ENCODE data around the gene INPP4B.
"Not testable (repeated sequence)": the region's sequence is repeated elsewhere in the genome, so short reads cannot be mapped to it uniquely, and the experiment has no call there.

The INPP4B gene

DNA sequence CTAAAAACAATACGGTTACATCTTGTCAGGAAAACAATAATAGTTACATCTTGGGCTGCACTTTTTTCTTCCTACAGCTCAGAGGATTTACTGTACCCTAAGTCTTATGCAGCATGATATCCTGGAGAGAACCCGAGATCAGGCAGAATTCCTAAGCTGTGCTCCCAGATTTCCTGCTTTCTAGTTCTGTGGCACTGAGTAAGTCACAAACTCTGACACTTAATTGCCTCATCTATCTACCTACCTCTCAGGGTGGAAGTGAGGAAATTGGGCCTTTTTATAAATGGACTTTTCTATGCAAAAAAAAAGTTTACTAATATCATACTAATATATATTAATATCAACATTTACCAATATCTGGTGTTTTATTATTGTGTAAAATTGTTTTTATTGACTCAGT is 438.5 kb downstream of the INPP4B start:
- no peak for DNase-seq (ENCODE audit: low read depth)

DNA sequence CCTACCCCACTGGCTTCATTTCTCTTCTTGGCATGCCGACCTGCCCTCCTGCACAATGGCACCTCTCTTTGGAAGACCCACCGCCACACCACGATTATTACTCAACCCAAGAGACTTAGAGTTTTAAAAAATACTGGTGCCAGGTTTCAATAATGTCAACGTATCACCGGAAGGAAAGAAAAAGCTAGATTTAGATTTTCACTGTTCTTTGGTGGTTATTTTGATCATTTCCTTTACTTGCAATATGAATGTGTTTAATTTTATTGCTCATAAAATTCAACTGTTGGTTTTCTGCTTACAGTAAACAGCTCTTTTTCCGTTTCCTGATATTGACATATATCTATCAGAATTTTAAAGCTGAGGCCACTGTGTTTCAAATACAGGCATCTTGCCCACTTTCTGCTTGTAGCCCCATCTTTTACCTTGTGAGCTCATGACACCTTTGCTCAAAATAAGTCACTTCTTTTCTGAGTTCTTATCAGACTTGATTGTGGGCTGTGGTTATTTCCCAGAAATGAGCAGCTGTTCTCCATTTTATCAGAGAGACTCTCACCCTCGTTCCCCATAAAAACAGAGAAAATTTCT is 439.1 kb downstream of the INPP4B start:
- no peak for DNase-seq (ENCODE audit: low read depth)

DNA sequence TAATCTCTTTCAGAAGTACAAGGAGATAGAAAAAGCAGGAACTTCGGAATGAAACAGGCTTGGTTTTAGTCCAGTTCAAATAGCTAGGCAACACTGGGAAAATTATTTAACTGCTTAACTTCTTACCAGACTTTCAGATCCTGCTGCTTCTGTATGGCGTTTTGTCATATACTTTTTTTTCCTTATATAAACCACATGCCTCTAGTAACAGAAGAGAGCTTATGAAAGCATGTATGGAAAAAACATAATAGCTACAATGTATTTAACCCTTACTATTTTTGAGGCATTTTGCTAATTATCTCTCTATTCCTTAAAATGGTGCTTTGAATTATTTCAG is 439.6 kb downstream of the INPP4B start:
- DNase-seq (ENCODE audit: low read depth) = no peak

DNA sequence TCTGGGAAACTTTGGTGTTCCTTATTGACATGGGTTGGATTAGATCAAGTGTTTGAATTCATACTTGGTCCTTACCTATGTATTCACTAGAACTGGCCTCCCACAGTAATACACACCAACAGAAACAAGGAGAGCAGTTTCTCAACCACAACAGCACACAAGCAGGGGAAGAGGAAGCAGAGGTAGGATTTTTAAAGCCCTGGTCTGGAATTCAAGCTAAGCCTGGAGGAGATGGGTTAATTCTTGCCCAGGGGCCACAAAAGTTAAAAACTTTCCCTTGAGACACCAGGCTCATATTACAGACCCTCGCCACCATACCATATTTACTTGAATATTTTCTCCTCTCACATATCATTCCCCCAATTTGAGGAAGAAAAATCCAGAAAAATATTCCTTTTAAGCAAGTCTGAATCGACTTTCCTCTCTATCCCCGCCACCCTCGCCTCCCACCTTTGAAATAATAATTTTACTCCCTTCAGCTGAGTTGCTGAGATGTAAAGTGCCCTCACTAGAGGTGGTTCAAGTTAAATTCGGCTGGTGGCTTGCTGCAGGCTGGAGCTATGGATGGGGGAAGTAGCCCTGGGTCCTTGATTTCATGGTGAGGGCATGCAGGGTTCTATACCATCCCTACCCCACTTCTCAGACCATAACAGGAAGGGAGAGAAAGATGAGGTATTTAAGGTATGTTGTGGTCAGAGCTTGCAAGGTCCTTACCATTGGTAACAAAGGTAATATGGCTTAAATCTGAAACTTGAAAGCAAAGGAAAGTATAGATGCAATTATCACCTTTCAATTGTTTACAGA is 440.2 kb downstream of the INPP4B start:
- no peak for DNase-seq (ENCODE audit: low read depth)

DNA sequence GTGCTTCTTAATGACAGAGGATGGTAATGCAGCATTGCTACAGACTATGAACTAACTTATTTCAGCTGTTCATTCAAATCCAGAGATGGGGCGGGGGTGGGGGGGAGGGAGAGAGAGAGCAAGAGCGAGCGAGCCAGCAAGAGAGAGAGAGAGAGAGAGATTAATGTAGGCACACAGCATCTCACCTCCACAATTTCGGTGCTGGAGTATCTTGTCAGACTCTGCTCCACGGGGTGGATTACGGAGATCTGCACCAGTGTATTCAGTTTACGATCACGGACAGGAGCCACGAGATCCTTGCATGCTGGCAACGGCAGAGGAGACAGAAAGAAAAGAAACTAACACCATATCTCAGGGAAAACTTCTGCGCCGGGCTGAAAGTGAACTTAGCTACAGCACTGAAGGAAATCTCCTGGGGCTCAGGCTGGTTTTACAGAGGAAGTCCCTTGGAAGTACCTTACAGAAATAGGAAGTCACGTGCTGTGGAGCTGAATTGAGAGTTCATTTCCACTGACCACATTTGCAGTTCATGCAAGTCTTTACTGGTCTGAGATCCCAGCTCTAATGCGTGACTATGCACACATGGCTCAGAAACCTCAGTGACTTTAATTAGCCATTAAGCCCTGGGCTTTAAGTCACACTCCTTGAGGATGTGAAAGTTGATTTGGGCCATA is 440.9 kb downstream of the INPP4B start:
- DNase-seq (ENCODE audit: low read depth) = no peak

DNA sequence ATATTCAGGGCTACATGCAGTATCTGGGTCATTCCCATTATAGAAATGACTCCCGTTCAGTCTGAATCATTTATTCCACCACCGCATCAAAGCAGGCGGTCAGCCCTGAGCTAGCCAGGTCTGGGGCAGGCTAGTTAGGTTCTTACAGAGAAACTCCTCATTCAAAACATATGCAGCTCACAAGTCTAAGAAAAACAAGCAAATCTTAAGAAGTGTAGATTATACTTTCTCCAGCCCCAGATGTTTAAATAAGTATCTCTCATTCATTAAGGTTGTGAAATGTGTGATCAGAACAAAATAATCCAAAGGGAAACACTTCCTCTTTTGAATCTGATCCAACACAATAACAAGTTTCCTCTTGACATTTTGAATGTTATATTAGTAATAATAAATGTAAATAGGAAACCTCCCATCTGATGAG is 441.9 kb downstream of the INPP4B start:
- DNase-seq (ENCODE audit: low read depth) = no peak

DNA sequence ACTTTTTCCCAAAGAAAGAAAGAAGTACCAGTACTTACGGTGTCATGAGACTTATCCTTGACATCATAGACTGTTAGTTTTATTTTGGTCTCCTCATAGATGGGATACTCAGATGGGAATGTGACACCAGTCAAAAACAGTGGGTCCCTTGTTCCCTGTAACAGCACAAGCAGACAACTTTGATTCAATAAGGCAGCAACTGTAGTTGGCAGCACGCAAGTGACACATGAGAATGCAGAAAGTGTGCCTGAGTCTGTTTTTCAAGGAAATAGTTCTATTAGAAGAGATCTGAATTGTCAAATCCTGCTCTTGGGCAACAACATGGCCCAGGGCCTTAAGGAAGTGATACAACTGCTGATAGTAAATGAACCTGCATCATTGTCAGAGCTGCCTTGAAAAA is 443.2 kb downstream of the INPP4B start:
- no peak for DNase-seq (ENCODE audit: low read depth)

DNA sequence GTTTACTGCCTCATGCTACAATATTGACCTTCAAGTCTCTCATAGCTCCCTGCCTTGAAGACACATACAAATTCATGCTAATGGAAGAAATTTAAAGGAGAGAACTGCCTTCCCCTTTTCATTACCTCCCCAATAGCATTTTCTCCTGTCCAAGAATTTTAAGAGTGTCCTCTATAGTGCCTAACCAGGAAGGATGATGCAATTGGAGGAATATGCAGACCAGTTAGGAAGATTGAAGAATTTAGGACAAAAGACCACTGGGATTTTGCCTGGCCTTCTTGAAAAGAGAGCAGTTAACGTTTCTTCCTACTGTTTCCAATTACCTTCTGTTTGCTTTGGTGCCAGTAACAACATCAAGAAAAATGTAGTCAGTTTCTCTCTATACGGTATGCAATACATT is 443.9 kb downstream of the INPP4B start:
- no peak for DNase-seq (ENCODE audit: low read depth)

DNA sequence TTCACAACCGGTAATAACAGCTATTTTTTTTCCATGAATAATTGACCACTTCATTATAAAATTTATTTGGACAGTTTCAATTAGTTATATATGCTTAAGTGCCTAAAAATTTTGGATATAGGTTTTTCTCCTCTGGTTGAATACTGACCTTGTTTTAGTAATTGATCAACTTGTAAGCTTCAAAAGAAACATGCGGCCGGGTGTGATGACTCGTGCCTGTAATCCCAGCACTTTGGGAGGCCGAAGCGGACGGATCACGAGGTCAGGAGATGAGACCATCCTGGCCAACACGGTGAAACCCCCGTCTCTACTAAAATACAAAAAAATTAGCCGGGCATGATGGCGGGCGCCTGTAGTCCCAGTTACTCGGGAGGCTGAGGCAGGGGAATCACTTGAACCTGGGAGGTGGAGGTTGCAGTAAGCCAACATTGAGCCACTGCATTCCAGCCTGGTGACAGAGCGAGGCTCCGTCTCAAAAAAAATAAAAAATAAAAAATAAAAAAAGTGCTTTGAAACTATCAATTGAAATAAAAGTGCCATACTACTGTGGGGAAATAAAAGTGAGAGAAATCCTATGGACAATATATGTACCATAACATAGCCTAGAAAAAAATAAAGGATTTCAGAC is 448.6 kb downstream of the INPP4B start:
- not testable (repeated sequence) for DNase-seq (ENCODE audit: low read depth)

DNA sequence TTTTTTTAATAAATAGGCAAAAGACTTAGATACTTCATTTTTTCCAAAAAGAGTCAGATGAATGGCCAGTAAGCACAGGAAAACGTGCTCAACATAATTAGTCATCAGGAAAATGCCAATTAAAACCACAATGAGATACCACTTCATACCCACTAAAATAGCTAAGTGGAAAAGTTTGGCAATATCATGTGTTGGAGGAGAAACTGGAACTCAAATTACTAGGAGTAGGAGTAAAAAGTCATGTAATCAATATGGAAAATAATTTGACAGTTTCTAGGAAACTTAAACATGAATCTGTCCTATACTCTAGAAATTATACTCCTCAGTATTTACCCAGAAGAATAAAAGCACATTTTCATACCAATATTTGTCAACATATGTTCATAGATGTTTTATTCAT is 449.8 kb downstream of the INPP4B start:
- DNase-seq (ENCODE audit: low read depth) = no peak

DNA sequence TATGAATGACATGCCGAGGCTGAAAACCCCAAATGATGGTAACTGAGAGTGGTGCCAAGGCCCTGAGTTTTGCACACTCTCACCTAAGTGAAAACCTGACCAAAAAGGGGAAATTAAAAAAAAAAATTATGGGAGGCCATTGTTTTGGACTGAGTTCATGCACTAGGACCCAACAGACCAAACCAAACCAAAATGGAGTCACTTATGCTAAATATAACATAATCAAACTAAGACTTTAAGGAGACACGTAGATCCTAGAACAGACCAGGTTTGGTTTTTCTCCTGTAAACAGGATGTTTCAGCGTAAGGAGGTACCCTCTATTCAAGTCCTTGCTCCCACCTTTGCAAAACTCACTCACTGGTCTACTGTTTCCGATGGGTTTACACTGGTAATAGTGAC is 453.0 kb downstream of the INPP4B start:
- DNase-seq (ENCODE audit: low read depth) = no peak

DNA sequence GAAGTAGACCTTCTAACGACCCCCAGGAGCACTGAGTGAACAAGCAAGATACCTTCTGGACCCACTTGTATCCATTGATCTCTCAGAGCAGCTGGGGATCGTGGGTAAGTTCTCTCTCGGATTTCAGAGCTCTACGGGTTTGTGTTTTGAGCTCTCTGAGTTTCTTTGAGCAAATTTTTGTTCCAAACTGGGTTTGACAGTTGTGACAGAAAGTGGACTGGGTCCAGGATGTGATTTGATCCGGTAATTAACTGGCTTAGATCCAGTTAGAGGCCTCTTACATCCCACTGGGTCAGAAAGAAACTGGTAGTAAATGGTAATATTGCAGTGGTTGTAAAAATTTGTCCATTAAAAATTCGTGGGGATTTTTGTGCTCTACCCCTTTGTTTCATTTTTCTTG is 459.2 kb downstream of the INPP4B start:
- no peak for DNase-seq (ENCODE audit: low read depth)

DNA sequence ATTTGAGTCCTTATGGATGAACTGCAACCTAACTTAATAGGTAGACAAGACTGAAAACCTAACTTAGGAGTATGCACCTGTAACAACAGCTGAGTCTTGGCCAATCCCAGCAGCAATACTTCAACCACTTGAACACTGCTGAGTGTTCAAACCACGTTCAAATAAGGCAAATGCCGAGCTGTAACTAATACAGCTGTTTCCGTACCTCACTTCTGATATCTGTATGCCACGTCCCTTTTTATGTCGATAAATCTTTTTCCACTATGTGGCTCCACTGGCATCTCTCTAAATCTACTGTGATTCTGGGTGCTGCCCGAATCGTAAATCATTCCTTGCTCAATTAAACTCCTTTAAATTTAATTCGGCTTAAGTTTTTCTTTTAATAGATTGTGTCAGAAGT is 459.7 kb downstream of the INPP4B start:
- no peak for DNase-seq (ENCODE audit: low read depth)

DNA sequence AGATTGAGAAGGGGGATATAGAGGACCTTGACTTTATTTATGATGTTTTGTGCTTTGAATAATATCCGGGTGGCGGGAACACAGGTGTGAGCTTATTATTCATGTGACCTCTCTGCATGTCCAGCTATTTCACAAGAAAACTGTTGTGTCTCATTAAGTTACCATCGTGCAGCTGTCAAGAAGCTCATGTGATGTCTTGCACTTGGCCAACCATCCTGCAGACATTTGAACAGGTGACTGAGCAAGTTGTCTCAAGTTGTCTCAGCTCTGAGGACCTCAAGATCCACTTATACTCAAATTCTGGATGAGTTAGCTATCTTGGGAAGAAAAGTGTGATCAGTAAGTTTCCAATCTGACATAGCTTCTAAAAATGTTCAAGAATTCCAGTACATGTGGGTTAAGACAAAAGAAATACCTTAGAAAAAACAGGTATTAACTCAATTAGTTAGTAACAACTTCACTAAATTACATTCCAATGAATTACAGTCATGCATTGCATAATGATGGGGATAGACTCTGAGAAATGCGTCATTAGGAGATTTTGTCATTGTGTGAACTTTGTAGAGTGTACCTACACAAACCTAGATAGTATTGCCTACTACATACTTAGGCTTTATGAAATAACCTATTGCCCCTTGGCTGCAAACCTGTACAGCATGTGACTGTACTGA is 462.2 kb downstream of the INPP4B start:
- no peak for DNase-seq (ENCODE audit: low read depth)

DNA sequence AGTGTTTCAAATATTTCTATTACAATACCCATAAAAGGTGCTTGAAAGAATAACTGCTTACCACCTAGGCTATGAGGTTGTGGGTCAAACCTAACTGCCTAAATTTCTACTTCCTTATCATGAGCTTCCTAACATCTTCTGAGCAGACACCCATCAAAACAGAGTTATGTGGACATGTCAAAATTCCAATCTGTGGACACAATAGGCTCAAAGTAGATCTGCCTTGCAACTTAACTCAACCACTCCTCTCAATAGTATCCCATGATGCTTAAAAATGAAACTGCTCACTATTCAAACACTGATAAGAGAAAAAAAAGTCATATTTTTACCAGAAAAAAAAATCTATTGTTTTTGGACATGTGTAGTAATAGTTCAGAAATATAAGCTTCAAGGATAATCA is 462.7 kb downstream of the INPP4B start:
- DNase-seq (ENCODE audit: low read depth) = no peak

DNA sequence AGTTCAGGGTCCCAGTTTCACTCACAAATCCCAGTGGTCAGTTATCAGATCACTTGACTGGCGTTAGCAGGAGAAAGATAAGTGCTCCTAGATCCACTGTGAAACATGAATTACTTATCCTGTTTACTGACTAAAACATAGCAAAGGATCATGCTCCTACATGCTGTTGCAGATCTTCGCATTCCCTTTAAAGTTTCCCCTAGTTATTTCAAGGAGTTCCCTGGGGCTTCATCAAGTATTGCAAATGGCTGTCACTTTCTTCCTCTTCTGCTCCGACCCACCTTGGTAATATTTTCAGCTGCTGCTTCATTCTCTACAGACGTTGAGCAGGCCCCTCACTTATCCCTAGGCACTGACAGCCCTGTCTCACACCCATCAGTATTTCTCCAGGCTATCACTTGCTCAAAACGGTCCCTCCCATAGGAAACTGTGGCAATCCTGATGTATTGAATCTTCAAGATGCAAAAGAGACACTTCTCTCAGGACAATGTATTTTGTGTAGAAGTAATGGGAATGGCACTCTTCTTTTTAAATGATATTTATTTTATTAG is 466.0 kb downstream of the INPP4B start:
- no peak for DNase-seq (ENCODE audit: low read depth)

DNA sequence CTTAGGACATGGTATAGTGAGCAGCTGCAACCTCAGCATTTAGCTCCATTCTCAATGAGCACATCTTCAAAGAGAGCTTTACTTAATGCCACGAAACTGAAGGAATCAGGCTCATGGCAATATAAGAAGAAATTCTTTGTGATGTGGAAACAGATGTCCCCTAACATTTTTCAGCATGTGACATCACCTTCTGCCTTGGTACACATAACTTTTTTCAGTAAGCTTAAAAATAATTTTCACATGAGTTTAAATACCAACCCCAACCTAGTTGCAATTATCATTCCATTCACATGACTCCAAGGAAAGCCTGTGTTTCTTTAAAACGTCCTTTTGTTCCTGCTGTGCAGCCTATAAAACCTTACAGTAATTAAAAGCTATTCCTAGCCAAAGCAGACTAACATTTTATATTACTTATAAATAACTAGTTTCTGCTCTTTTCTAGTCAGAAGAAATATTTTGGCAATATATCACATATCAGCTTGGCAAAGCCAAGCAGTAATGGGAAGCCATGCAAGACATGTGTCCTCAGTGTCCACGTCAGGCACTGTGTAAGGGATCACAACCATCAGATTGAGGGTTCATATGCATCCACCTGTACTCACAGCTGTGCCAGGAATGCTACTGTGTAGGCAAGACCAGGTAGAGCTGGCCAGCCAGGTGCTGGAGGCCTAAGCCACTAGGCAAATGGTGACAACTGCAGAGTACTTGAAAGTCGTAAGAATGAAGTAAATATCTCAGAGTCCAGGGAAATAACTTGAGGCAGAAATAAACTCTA is 466.6 kb downstream of the INPP4B start:
- DNase-seq (ENCODE audit: low read depth) = no peak

DNA sequence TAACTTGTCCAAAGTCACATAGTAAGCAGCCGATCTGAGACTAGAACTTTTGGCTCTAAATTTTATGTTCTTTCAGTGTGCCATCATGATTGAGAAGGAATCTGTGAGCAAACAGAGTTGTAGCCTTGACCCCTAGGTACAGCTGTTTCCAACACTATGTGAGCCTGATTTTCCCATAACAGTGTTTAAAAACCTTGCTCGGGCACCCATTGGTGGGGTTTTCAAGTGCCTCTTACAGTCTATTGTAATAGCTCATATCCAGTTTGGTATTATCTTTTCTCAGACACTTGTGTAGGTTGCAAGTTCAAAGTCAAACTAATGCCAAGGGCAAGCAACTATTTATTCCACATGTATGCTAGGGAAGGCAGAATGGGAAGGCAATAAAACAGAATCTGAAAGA is 467.9 kb downstream of the INPP4B start:
- no peak for DNase-seq (ENCODE audit: low read depth)

DNA sequence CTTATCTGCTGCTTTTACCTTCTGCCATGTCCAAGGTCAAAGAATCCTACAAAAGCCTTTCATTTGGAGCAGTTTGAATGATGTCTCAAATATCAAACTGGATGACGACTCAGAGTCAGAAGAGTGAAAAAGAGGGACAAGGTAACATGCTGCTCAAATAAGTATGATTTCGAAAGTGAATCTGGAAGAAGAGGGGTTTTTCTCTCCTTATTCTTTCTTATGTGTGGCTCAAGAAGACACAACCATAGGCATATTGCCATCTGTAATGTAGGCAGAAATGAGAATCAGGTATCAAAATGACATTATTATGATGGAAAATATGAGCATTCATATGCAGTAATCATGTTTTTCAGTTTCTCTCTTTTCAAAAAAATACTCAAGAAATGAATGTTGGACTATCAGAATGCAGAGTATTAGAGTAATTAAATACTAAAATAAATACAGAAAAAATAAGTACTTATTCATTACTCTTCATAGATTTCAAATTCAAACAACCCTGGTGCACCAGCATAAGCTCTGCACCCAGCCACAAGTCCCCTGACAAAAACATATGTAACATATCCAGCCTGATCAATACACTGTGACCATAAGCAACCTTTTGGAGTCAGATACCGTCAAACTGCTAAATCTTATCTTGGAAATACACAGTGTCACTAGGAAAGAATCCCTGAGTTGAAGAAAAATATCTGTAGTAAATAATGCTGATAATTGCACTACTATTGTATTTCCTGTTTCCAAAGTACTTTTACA is 468.6 kb downstream of the INPP4B start:
- no peak for DNase-seq (ENCODE audit: low read depth)

DNA sequence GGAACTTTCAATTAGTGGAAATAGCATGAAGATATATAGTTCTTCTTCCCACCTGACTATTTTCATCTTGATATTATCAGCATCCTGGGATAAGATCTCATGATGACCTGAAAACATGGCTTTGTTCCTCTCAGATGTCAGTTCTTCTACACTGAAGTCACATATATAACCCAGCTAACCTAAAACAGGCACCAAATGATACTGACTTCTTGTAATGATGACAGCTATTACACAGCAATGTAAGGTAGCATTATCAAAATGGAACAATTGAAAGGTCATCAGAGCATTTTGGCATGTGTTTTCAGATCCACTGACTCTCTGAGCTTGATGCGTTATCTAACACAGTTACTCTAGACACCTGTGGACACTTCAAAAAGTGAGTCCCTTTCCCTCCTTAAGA is 469.9 kb downstream of the INPP4B start:
- DNase-seq (ENCODE audit: low read depth) = no peak

DNA sequence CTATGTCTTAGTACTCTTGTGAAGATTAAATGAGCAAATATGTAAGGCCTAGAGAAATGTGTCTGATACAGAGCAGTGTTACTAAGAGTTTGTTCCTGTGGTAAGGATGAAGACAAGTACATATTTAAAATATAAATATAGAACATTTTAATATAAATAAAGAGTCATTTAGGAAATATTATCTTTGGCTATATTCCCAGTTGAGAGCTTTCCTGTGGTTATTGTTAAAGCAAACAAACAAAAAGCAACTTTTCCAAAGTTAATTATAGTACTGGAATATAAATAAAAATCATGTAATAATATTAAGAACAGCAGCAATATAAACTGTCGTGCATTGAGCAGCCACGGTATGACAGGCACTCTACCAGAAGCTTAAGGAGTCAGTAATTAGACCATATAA is 472.5 kb downstream of the INPP4B start:
- no peak for DNase-seq (ENCODE audit: low read depth)
